H9 (cell line): ENCODE data around the gene ADGRL3. TPM values are rescaled to one million over a fixed set of nuclear protein-coding genes. Genes with fewer than 3 reads are reported as not detected.

ENCODE experiments used
- DNase-seq: peaks from one replicate; pipeline ENCODE4 v3.0.0-alpha.2; 2017
- H2AFZ ChIP-seq: one replicate; pipeline ENCODE4 v1.6.1; 2013; ENCODE audit warnings: mild to moderate bottlenecking, low read length, control low read depth, moderate library complexity
- H2AK5ac ChIP-seq: 2 replicates; pipeline ENCODE4 v1.6.1; 2013; ENCODE audit warnings: low read length, control low read depth, mixed read lengths; ENCODE audit not compliant: insufficient read length
- H2BK120ac ChIP-seq: one replicate; pipeline ENCODE4 v1.6.1; 2013; ENCODE audit warnings: low read depth, mild to moderate bottlenecking, low read length, control low read depth, inconsistent platforms; ENCODE audit not compliant: poor library complexity, severe bottlenecking
- H2BK12ac ChIP-seq: 2 replicates; pipeline ENCODE4 v1.6.1; 2013; ENCODE audit warnings: low read length, control low read depth, mixed read lengths, low read depth; ENCODE audit not compliant: insufficient read length
- H2BK15ac ChIP-seq: 2 replicates; pipeline ENCODE4 v1.6.1; 2013; ENCODE audit warnings: low read depth, low read length, control low read depth
- H2BK20ac ChIP-seq: one replicate; pipeline ENCODE4 v1.6.1; 2013; ENCODE audit warnings: low read depth, mild to moderate bottlenecking, low read length, control low read depth, inconsistent platforms; ENCODE audit not compliant: poor library complexity, severe bottlenecking
- H2BK5ac ChIP-seq: 2 replicates; pipeline ENCODE4 v1.6.1; 2013; ENCODE audit warnings: low read length, control low read depth, mixed read lengths; ENCODE audit not compliant: insufficient read length
- H3K14ac ChIP-seq: 2 replicates; pipeline ENCODE4 v1.6.1; 2013; ENCODE audit warnings: low read length, control low read depth; ENCODE audit not compliant: insufficient read depth
- H3K18ac ChIP-seq: 2 replicates; pipeline ENCODE4 v1.6.1; 2013; ENCODE audit warnings: low read depth, mild to moderate bottlenecking, mixed read lengths, low read length, control low read depth; ENCODE audit not compliant: insufficient read length
- H3K23ac ChIP-seq: 2 replicates; pipeline ENCODE4 v1.6.1; 2013; ENCODE audit warnings: low read length, control low read depth, mixed read lengths, low read depth; ENCODE audit not compliant: insufficient read length
- H3K23me2 ChIP-seq: 2 replicates; pipeline ENCODE4 v1.6.1; 2013; ENCODE audit warnings: low read depth, mild to moderate bottlenecking, mixed read lengths, low read length, control low read depth; ENCODE audit not compliant: insufficient read length, poor library complexity, severe bottlenecking
- H3K27ac ChIP-seq: 2 replicates; pipeline ENCODE4 v1.5.1; 2013; ENCODE audit warnings: low read length, control low read depth, mixed read lengths, low read depth; ENCODE audit not compliant: insufficient read length
- H3K27me3 ChIP-seq: 2 replicates; pipeline ENCODE4 v1.6.1; 2013; ENCODE audit warnings: low read length, control low read depth, inconsistent platforms; ENCODE audit not compliant: insufficient read depth
- H3K4ac ChIP-seq: 2 replicates; pipeline ENCODE4 v1.6.1; 2013; ENCODE audit warnings: low read depth, mild to moderate bottlenecking, control low read depth, inconsistent platforms, low read length, moderate library complexity
- H3K4me1 ChIP-seq: 2 replicates; pipeline ENCODE4 v1.6.1; 2013; ENCODE audit warnings: low read length, control low read depth, inconsistent platforms; ENCODE audit not compliant: insufficient read depth
- H3K4me2 ChIP-seq: 2 replicates; pipeline ENCODE4 v1.6.1; 2013; ENCODE audit warnings: low read length, control low read depth, mixed read lengths; ENCODE audit not compliant: insufficient read length, insufficient read depth
- H3K56ac ChIP-seq: 2 replicates; pipeline ENCODE4 v1.6.1; 2013; ENCODE audit warnings: low read depth, mild to moderate bottlenecking, mixed read lengths, low read length, control low read depth; ENCODE audit not compliant: insufficient read length
- H3K79me1 ChIP-seq: 2 replicates; pipeline ENCODE4 v1.6.1; 2013; ENCODE audit warnings: low read depth, mild to moderate bottlenecking, moderate library complexity, low read length, control low read depth, inconsistent platforms; ENCODE audit not compliant: insufficient read depth, poor library complexity, severe bottlenecking
- H3K79me2 ChIP-seq: 2 replicates; pipeline ENCODE4 v1.6.1; 2013; ENCODE audit warnings: low read length, control low read depth, inconsistent platforms; ENCODE audit not compliant: insufficient read depth
- H3K9ac ChIP-seq: 2 replicates; pipeline ENCODE4 v1.6.1; 2013; ENCODE audit warnings: low read length, control low read depth, mixed read lengths; ENCODE audit not compliant: insufficient read length; ENCODE audit errors: extremely low read depth
- H3K9me3 ChIP-seq: one replicate; pipeline ENCODE4 v1.6.1; 2013; ENCODE audit warnings: low read depth, low read length, inconsistent platforms; ENCODE audit not compliant: control insufficient read depth
- H3T11ph ChIP-seq: one replicate; pipeline ENCODE4 v1.6.1; 2013; ENCODE audit warnings: mild to moderate bottlenecking, low read length, control low read depth, inconsistent platforms
- H4K20me1 ChIP-seq: one replicate; pipeline ENCODE4 v1.6.1; 2013; ENCODE audit not compliant: control insufficient read depth, insufficient read length, insufficient read depth
- H4K5ac ChIP-seq: 2 replicates; pipeline ENCODE4 v1.6.1; 2013; ENCODE audit warnings: low read depth, mild to moderate bottlenecking, mixed read lengths, low read length, control low read depth; ENCODE audit not compliant: insufficient read length
- H4K8ac ChIP-seq: replicated peaks from 2 replicates; pipeline ENCODE4 v1.6.1; 2013; ENCODE audit warnings: low read length, control low read depth, mixed read lengths, low read depth; ENCODE audit not compliant: insufficient read length
- H4K91ac ChIP-seq: 2 replicates; pipeline ENCODE4 v1.6.1; 2013; ENCODE audit warnings: low read depth, mild to moderate bottlenecking, moderate library complexity, mixed read lengths, low read length, control low read depth; ENCODE audit not compliant: insufficient read length
- H3K27ac Mint-ChIP-seq, 3 experiments: 2 replicates in 2 of 3; 3 replicates in 1 of 3; pipeline ENCODE4 v1.8.0; 2020 to 2021; ENCODE audit warnings: mixed read lengths in 3 of 3, mild to moderate bottlenecking in 1 of 3, moderate library complexity in 1 of 3
- H3K27me3 Mint-ChIP-seq: 2 replicates; pipeline ENCODE4 v1.8.0; 2021; ENCODE audit warnings: low read depth, mild to moderate bottlenecking, moderate library complexity, mixed read lengths
- H3K36me3 Mint-ChIP-seq, 3 experiments: 2 replicates in 2 of 3; 3 replicates in 1 of 3; pipeline ENCODE4 v1.8.0; 2020 to 2021; ENCODE audit warnings: low read depth in 3 of 3, mixed read lengths in 3 of 3; ENCODE audit not compliant: insufficient read depth in 1 of 3
- H3K4me1 Mint-ChIP-seq, 2 experiments: 2 replicates each; pipeline ENCODE4 v1.8.0; 2020; ENCODE audit warnings: mixed read lengths in 2 of 2
- H3K4me3 Mint-ChIP-seq, 2 experiments: 2 replicates in 1 of 2; 3 replicates in 1 of 2; pipeline ENCODE4 v1.8.0; 2020 to 2021; ENCODE audit warnings: mild to moderate bottlenecking in 2 of 2, mixed read lengths in 2 of 2, moderate library complexity in 1 of 2
- H3K9me3 Mint-ChIP-seq, 2 experiments: 2 replicates in 1 of 2; 3 replicates in 1 of 2; pipeline ENCODE4 v1.8.0; 2020; ENCODE audit warnings: mild to moderate bottlenecking in 2 of 2, mixed read lengths in 2 of 2, moderate library complexity in 1 of 2
- WGBS: extraction: QIAGEN DNeasy Blood & Tissue Kit; methylation state at CpG from one replicate; pipeline ENCODE4 v1.1.7; 2013; ENCODE audit warnings: missing lambda C conversion rate, low lambda C conversion rate, mixed read lengths; ENCODE audit not compliant: insufficient read length; ENCODE audit errors: extremely low coverage; 5-methylcytosine and 5-hydroxymethylcytosine counted together
- total RNA-seq: library from RNA; stranded (reverse); gene quantifications from 2 replicates; pipeline ENCODE4 v1.2.1, GENCODE V29; 2021
- TF ChIP-seq, protein P1 (sequence below): fragments of 200-600 bp; sonication (generic); conservative IDR thresholded peaks from 3 replicates; pipeline ENCODE4 v1.8.0; 2021; ENCODE audit warnings: antibody characterized with exemption, mild to moderate bottlenecking

Gene ADGRL3
- total RNA-seq, 1 experiment from 2014 or later: 5.9 TPM

DNA sequence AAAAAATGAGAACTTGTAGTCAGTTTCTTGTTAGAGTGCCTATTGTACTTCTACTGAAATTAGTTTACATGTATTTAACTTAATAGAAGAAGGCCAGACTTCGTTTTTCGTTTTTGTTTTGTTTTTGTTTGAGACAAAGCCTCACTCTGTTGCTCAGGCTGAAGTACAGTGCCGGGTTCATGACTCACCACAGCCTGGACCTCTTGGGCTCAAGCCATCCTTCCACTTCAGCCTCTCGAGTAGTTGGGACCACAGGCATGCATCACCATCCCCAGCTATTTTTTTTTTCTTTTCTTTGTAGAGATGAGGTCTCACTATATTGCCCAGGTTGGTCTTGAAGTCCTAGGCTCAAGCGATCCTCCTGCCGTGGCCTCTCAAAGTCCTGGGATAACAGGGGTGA lies 793.9 kb downstream of the ADGRL3 start:
- H3K4me1 ChIP-seq: peaks cover 2% of the 10 kb centered on the region; the same call in 1 of the 2 replicates
- no peaks in the 10 kb centered on the region for H3K79me1 ChIP-seq
- Mint-ChIP-seq H3K4me1 (peaks cover 10 to 18% of the 10 kb centered on the region in 2 experiments), H3K27ac (no peak overlapping the region), H3K27me3 (no peaks in the 10 kb centered on the region), H3K4me3 (no peak overlapping the region), H3K36me3 (no peaks in the 10 kb centered on the region; a peak in 1 of 7 replicates), H3K9me3 (no peaks in the 10 kb centered on the region)
- no peak overlapping the region for H2BK5ac ChIP-seq
- H3K4ac ChIP-seq: no peak overlapping the region
- H3K23me2 ChIP-seq: no peaks in the 10 kb centered on the region
- H4K8ac ChIP-seq: no peak overlapping the region
- H3K27me3 ChIP-seq: no peaks in the 10 kb centered on the region
- H3K9me3 ChIP-seq: no peaks in the 10 kb centered on the region
- H3T11ph ChIP-seq: no peak overlapping the region
- no peak overlapping the region for H4K5ac ChIP-seq
- H3K9ac ChIP-seq: no peak overlapping the region
- H2BK15ac ChIP-seq: no peak overlapping the region
- no peak overlapping the region for H2BK120ac ChIP-seq
- no peak overlapping the region for H3K23ac ChIP-seq
- no peak overlapping the region for H3K27ac ChIP-seq
- TF ChIP-seq, protein P1, sequence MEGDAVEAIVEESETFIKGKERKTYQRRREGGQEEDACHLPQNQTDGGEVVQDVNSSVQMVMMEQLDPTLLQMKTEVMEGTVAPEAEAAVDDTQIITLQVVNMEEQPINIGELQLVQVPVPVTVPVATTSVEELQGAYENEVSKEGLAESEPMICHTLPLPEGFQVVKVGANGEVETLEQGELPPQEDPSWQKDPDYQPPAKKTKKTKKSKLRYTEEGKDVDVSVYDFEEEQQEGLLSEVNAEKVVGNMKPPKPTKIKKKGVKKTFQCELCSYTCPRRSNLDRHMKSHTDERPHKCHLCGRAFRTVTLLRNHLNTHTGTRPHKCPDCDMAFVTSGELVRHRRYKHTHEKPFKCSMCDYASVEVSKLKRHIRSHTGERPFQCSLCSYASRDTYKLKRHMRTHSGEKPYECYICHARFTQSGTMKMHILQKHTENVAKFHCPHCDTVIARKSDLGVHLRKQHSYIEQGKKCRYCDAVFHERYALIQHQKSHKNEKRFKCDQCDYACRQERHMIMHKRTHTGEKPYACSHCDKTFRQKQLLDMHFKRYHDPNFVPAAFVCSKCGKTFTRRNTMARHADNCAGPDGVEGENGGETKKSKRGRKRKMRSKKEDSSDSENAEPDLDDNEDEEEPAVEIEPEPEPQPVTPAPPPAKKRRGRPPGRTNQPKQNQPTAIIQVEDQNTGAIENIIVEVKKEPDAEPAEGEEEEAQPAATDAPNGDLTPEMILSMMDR: no peak
- H3K14ac ChIP-seq: no peak overlapping the region
- no peak overlapping the region for H3K56ac ChIP-seq
- no peak overlapping the region for H3K18ac ChIP-seq
- H3K79me2 ChIP-seq: no peaks in the 10 kb centered on the region
- no peak for DNase-seq
- no CpG with 5 or more reads among the region's 6 CpGs for WGBS
- H4K91ac ChIP-seq: no peak overlapping the region
- no peak overlapping the region for H3K4me2 ChIP-seq
- no peak overlapping the region for H2AFZ ChIP-seq
- no peaks in the 10 kb centered on the region for H4K20me1 ChIP-seq
- no peak overlapping the region for H2BK12ac ChIP-seq
- no peak overlapping the region for H2AK5ac ChIP-seq
- no peak overlapping the region for H2BK20ac ChIP-seq
